Activated T-helper 1 cell treated with anti-CD3 and anti-CD28 coated beads, Interleukin-2, amount 50 U/mL, for 16 hours (primary cell): ENCODE results near the gene COL1A1.
A peak's percentile ranks its signal among the peaks of the same experiment; 100 is the strongest.

Experiments used
- DNase-seq, 2 donors: peaks; one replicate each; pipeline ENCODE4 v3.0.0-alpha.2; 2020; ENCODE audit warnings: low read depth in 1 of 2, low spot score in 1 of 2

COL1A1 gene

GRCh38 chr17:50187751-50188530, 13.5 kb downstream of the COL1A1 start:
- no peak for DNase-seq

- DNase-seq = no peak
Measured at GRCh38 chr17:50187394-50187725, 14.1 kb downstream of the COL1A1 start.

- no peak for DNase-seq
Measured at GRCh38 chr17:50186661-50187393, 14.6 kb downstream of the COL1A1 start.

GRCh38 chr17:50185631-50186471, 15.6 kb downstream of the COL1A1 start:
- no peak for DNase-seq

- no peak for DNase-seq
Measured at GRCh38 chr17:50184611-50185398, 16.6 kb downstream of the COL1A1 start.

- no peak for DNase-seq
Measured at GRCh38 chr17:50184064-50184463, 17.4 kb downstream of the COL1A1 start.

- DNase-seq = no peak
Measured at GRCh38 chr17:50183421-50183994, 17.9 kb downstream of the COL1A1 start.

- DNase-seq = no peak
Measured at GRCh38 chr17:50182783-50183420, 18.5 kb downstream of the COL1A1 start.

GRCh38 chr17:50181591-50182560, 19.6 kb downstream of the COL1A1 start:
- DNase-seq = no peak

- DNase-seq = no peak
Measured at GRCh38 chr17:50181144-50181543, 20.3 kb downstream of the COL1A1 start.

- DNase-seq = no peak
Measured at GRCh38 chr17:50180620-50181019, 20.8 kb downstream of the COL1A1 start.

- no peak for DNase-seq
Measured at GRCh38 chr17:50180111-50180510, 21.3 kb downstream of the COL1A1 start.

GRCh38 chr17:50177983-50178834, 23.2 kb downstream of the COL1A1 start:
- peak in 1 of 2 donors; percentile 17 for DNase-seq

GRCh38 chr17:50177476-50177875, 24.0 kb downstream of the COL1A1 start:
- DNase-seq = no peak

GRCh38 chr17:50176559-50177357, 24.7 kb downstream of the COL1A1 start:
- DNase-seq = no peak

GRCh38 chr17:50175035-50175807, 26.2 kb downstream of the COL1A1 start:
- no peak for DNase-seq
